ENCODE measurements around the gene TPO. TPM values are rescaled to one million over a fixed set of nuclear protein-coding genes. Genes with fewer than 3 reads are reported as not detected.
"Not testable (repeated sequence)": the region's sequence is repeated elsewhere in the genome, so short reads cannot be mapped to it uniquely, and the experiment has no call there.

The TPO gene
- 1 to 10 TPM; 1.5 to 4.3 TPM for total RNA-seq
- long read RNA-seq, partial matches to known transcripts: 1 of 3 reads
- long read RNA-seq, other reads (novel, unspliced or antisense): 2 of 3 reads

GRCh38 chr2:1413156-1413710 lies at the start of gene TPO:
Gene TPO (plus strand): TSS chr2:1413463. CDS start chr2:1414409, 946 bp downstream.
- ATAC-seq (no peak), DNase-seq (no peak)
- intact Hi-C loops (cut with DNase I, micrococcal nuclease): no loop called here

GRCh38 chr2:1366546-1367134 lies 46.6 kb upstream of the TPO start:
- ATAC-seq (no peak), DNase-seq (peak in 1 of 2 donors; percentile 22)
- intact Hi-C loops (cut with DNase I, micrococcal nuclease): no loop called here

- ATAC-seq (no peak), DNase-seq (no peak)
- intact Hi-C loops (cut with DNase I, micrococcal nuclease): no loop called here
These were observed 45.7 kb upstream of the TPO start for GRCh38 chr2:1367601-1368000.

GRCh38 chr2:1369905-1370304 lies 43.4 kb upstream of the TPO start:
- ATAC-seq: no peak
- no peak for DNase-seq
- intact Hi-C loops (cut with DNase I, micrococcal nuclease): no loop called here

- ATAC-seq (no peak), DNase-seq (no peak)
- intact Hi-C loops (cut with DNase I, micrococcal nuclease): no loop called here
These were observed 42.8 kb upstream of the TPO start for GRCh38 chr2:1370461-1370860.

GRCh38 chr2:1371082-1371481 lies 42.2 kb upstream of the TPO start:
- DNase-seq (no peak), ATAC-seq (no peak)
- intact Hi-C loops (cut with DNase I, micrococcal nuclease): no loop called here

GRCh38 chr2:1373830-1374229 lies 39.4 kb upstream of the TPO start:
- DNase-seq: no peak
- no peak for ATAC-seq
- intact Hi-C loops (cut with DNase I, micrococcal nuclease): no loop called here

- no peak for DNase-seq
- intact Hi-C loops (cut with DNase I, micrococcal nuclease): no loop called here
- ATAC-seq: no peak
These were observed 39.0 kb upstream of the TPO start for GRCh38 chr2:1374287-1374686.

GRCh38 chr2:1375794-1376193 lies 37.5 kb upstream of the TPO start:
- intact Hi-C loops (cut with DNase I, micrococcal nuclease): no loop called here
- ATAC-seq (no peak), DNase-seq (no peak)

GRCh38 chr2:1377473-1377872 lies 35.8 kb upstream of the TPO start:
- intact Hi-C loops (cut with DNase I, micrococcal nuclease): no loop called here
- ATAC-seq: no peak
- no peak for DNase-seq

GRCh38 chr2:1378456-1379150 lies 34.7 kb upstream of the TPO start:
- intact Hi-C loops (cut with DNase I, micrococcal nuclease): no loop called here
- DNase-seq (no peak), ATAC-seq (no peak)

- DNase-seq (no peak), ATAC-seq (no peak)
- intact Hi-C loops (cut with DNase I, micrococcal nuclease): no loop called here
These were observed 31.6 kb upstream of the TPO start for GRCh38 chr2:1381644-1382043.

- DNase-seq; intact Hi-C loops (cut with DNase I, micrococcal nuclease); ATAC-seq: not testable (repeated sequence)
These were observed 25.1 kb upstream of the TPO start for GRCh38 chr2:1387954-1388725.

GRCh38 chr2:1390118-1390517 lies 23.1 kb upstream of the TPO start:
- DNase-seq; intact Hi-C loops (cut with DNase I, micrococcal nuclease); ATAC-seq: not testable (repeated sequence)

GRCh38 chr2:1393321-1393720 lies 19.9 kb upstream of the TPO start:
- ATAC-seq (no peak), DNase-seq (no peak)
- intact Hi-C loops (cut with DNase I, micrococcal nuclease): no loop called here

GRCh38 chr2:1394709-1395408 lies 18.4 kb upstream of the TPO start:
- ATAC-seq: no peak

GRCh38 chr2:1397350-1397749 lies 15.9 kb upstream of the TPO start:
- DNase-seq (no peak), ATAC-seq (no peak)
- intact Hi-C loops (cut with DNase I, micrococcal nuclease): no loop called here

More at GRCh38 chr2:1394709-1395408, 18.4 kb upstream of the TPO start:
- intact Hi-C loops (cut with DNase I, micrococcal nuclease): no loop called here
- DNase-seq: no peak

GRCh38 chr2:1398191-1398590 lies 15.1 kb upstream of the TPO start:
- no peak for ATAC-seq
- DNase-seq: no peak
- intact Hi-C loops (cut with DNase I, micrococcal nuclease): no loop called here

All from left colon (tissue), 2 donors.